Nephron (organoid): ENCODE results near the gene KLK13.

Experiments used
- H3K27ac Mint-ChIP-seq, 3 experiments: 2 replicates each; pipeline ENCODE4 v1.8.0; 2020; ENCODE audit warnings: mixed read lengths in 3 of 3, mild to moderate bottlenecking in 2 of 3, moderate library complexity in 1 of 3
- H3K27me3 Mint-ChIP-seq: 2 replicates; pipeline ENCODE4 v1.8.0; 2021; ENCODE audit warnings: low read depth, mild to moderate bottlenecking, moderate library complexity, mixed read lengths
- H3K36me3 Mint-ChIP-seq: 2 replicates; pipeline ENCODE4 v1.8.0; 2020; ENCODE audit warnings: low read depth, mixed read lengths
- H3K4me1 Mint-ChIP-seq: 2 replicates; pipeline ENCODE4 v1.8.0; 2020; ENCODE audit warnings: mixed read lengths
- H3K4me3 Mint-ChIP-seq, 3 experiments: 2 replicates each; pipeline ENCODE4 v1.8.0; 2020; ENCODE audit warnings: mild to moderate bottlenecking in 3 of 3, mixed read lengths in 3 of 3, moderate library complexity in 2 of 3
- H3K9me3 Mint-ChIP-seq: 2 replicates; pipeline ENCODE4 v1.8.0; 2020; ENCODE audit warnings: mixed read lengths
- TF ChIP-seq, protein P1 (sequence below), 3 experiments: fragments of 200-600 bp; sonication (generic); IDR thresholded peaks; one replicate each; pipeline ENCODE4 v1.5.0; 2021; ENCODE audit warnings: antibody characterized with exemption in 3 of 3; ENCODE audit not compliant: unreplicated experiment in 3 of 3

Gene KLK13

DNA sequence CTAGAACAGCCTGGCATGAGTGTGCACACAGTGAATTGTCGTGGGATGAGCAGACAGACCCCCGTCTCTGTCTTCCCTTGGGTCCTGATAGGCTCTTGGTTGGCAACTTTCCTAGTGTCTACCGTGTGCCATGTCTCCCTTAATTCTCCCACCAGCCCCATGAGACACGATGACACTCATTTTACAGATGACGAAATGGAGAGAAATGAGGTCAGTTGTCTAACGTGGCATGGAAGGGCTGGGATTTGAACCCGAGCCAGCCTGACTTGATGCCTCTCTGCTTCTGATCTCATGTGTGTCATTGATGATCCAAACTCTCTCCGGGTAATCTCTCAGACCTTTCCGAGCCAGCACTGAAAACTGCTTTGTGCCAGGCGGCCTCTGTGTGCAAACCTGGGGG is 26.2 kb upstream of the KLK13 start:
- H3K36me3 Mint-ChIP-seq, result no peaks in the 10 kb centered on the region
- H3K9me3 Mint-ChIP-seq, result no peaks in the 10 kb centered on the region
- H3K4me1 Mint-ChIP-seq, result no peaks in the 10 kb centered on the region
- no peak overlapping the region for H3K4me3 Mint-ChIP-seq
- peaks cover 5% of the 10 kb centered on the region for H3K27me3 Mint-ChIP-seq
- TF ChIP-seq, protein P1, sequence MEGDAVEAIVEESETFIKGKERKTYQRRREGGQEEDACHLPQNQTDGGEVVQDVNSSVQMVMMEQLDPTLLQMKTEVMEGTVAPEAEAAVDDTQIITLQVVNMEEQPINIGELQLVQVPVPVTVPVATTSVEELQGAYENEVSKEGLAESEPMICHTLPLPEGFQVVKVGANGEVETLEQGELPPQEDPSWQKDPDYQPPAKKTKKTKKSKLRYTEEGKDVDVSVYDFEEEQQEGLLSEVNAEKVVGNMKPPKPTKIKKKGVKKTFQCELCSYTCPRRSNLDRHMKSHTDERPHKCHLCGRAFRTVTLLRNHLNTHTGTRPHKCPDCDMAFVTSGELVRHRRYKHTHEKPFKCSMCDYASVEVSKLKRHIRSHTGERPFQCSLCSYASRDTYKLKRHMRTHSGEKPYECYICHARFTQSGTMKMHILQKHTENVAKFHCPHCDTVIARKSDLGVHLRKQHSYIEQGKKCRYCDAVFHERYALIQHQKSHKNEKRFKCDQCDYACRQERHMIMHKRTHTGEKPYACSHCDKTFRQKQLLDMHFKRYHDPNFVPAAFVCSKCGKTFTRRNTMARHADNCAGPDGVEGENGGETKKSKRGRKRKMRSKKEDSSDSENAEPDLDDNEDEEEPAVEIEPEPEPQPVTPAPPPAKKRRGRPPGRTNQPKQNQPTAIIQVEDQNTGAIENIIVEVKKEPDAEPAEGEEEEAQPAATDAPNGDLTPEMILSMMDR (IDR thresholded peaks at IDR 0.05; ENCODE audit: unreplicated experiment in 3 of 3), result no peak
- H3K27ac Mint-ChIP-seq, result no peak overlapping the region

DNA sequence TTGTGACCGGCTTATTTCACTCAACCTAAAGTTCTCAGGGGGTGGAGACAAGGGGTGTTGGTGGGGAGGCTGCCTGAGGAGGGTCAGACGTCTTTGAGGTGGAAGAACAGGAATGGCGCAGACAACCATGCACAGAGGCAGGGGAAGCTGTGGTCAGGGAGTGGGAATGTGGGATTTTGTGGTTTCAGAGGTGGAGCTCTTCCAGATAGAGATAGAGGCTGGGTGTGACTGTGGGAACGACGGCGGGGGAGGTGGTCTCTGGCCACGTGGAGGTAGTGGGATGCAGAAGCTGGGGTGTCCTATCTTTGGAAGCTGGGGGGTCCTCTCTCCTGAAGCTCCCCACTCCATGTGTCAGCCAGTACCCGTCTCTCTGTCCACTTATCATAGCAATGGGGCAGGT is 25.6 kb upstream of the KLK13 start:
- Mint-ChIP-seq H3K27me3 (peaks cover 5% of the 10 kb centered on the region), H3K36me3 (no peaks in the 10 kb centered on the region), H3K27ac (no peak overlapping the region), H3K9me3 (no peaks in the 10 kb centered on the region), H3K4me3 (no peak overlapping the region), H3K4me1 (no peaks in the 10 kb centered on the region)
- TF ChIP-seq, protein P1 (IDR thresholded peaks at IDR 0.05; ENCODE audit: unreplicated experiment in 3 of 3), result no peak

DNA sequence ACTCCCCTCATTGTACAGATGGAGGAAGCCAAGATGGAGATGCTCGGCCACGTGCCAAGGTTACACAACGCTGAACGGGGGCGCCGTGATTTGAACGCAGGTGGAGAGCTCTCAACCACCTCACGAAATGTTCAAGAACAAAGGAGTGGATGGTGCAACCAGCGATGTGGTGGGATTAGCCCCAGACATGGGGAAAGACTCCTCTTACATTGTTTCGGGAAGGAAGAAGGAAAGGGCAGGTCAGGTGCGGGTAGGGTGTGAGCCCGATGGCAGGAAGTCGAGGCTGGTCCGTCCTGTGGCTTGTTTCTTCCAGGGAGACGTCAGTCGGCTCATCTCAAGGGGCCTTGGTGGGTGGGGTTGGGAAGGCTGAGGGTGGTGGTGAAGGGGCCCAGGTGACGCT is 24.9 kb upstream of the KLK13 start:
- no peaks in the 10 kb centered on the region for H3K36me3 Mint-ChIP-seq
- peaks cover 5% of the 10 kb centered on the region for H3K27me3 Mint-ChIP-seq
- no peak overlapping the region for H3K4me3 Mint-ChIP-seq
- TF ChIP-seq, protein P1 (IDR thresholded peaks at IDR 0.05; ENCODE audit: unreplicated experiment in 3 of 3), result no peak
- H3K9me3 Mint-ChIP-seq, result no peaks in the 10 kb centered on the region
- no peaks in the 10 kb centered on the region for H3K4me1 Mint-ChIP-seq
- H3K27ac Mint-ChIP-seq, result no peak overlapping the region

DNA sequence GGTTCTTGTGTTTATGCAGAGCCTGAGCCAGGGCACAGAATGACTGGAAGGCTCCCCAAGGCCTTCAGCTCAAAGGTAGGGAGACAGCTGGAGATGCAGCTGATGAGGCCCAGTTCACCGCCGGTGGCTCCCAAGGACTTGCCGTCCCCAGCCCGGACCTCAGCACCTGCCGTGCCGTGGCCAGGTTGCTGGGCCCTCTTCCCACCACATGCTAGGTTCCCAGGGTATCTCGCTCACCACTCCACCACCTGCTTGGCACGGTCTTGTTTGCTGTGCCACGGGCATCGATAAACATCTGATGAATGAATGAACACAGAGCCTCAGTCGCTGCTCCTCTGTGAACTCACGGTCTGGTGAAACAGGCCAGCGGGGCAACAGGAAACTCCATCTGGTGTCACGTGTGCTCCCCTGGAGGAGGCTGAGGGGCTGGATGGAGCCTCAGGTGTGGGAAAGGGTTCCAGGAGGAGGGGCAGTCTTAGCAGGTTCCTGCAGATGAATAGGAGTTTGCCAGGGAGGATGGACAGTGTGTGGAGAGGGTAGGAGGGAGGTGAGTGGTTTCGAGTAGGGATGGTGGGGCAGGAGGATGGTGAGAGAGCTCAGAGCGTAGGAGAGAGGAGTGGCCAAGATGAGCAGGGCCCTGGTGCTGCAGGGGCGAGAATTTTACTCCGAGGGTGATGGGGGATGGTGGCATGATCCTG is 21.4 kb upstream of the KLK13 start:
- TF ChIP-seq, protein P1 (IDR thresholded peaks at IDR 0.05; ENCODE audit: unreplicated experiment in 3 of 3), result no peak
- Mint-ChIP-seq H3K4me3 (no peak overlapping the region), H3K27ac (no peak overlapping the region), H3K4me1 (no peaks in the 10 kb centered on the region), H3K9me3 (no peaks in the 10 kb centered on the region), H3K36me3 (no peaks in the 10 kb centered on the region), H3K27me3 (peaks cover 28% of the 10 kb centered on the region)

DNA sequence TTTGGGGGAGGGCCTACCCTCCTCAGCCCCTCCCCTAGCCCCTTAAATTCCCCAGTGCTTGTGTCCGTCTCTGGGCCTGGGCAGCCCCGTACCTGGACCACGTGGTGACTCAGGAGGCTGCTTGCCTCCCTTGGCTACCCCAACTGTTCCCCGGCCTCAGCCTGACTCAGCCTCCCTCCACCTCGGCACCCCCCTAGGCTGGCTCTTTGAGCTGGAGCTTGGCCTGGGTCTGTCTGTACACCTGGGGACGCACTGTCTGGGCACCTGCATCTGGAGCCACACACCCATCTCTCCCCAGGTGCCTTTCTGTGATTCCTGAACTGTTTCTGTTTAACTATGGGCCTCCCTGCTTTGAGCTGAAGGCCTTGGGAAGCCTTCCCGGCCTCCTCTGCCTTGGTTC is 19.6 kb upstream of the KLK13 start:
- Mint-ChIP-seq H3K27me3 (peaks cover 28% of the 10 kb centered on the region), H3K4me3 (no peak overlapping the region), H3K36me3 (no peaks in the 10 kb centered on the region), H3K4me1 (no peaks in the 10 kb centered on the region), H3K9me3 (no peaks in the 10 kb centered on the region), H3K27ac (no peak overlapping the region)
- TF ChIP-seq, protein P1 (IDR thresholded peaks at IDR 0.05; ENCODE audit: unreplicated experiment in 3 of 3), result no peak

DNA sequence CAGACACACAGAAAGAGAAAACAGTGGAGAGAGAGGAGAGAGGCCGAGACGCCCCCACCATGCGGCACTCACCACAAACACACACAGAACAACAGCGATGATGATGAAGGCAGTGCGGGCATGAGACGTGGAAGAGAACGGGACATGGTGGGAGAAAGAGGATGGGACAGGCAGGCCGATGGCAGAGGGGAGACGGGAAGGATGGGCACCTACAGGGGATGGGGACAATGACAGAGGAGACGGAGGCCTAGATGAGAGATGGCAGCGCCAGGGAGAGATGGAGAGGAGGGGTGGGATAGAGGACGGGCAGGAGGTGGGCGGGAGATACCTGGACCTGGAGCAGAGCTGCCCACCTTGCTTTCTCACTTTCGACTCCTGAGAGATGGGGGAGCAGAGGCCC is 18.9 kb upstream of the KLK13 start:
- H3K27ac Mint-ChIP-seq, result no peak overlapping the region
- H3K27me3 Mint-ChIP-seq, result peaks cover 28% of the 10 kb centered on the region
- TF ChIP-seq, protein P1 (IDR thresholded peaks at IDR 0.05; ENCODE audit: unreplicated experiment in 3 of 3), result no peak
- no peaks in the 10 kb centered on the region for H3K4me1 Mint-ChIP-seq
- H3K9me3 Mint-ChIP-seq, result no peaks in the 10 kb centered on the region
- no peaks in the 10 kb centered on the region for H3K36me3 Mint-ChIP-seq
- H3K4me3 Mint-ChIP-seq, result no peak overlapping the region
